OCI-LY7 (cell line): ENCODE data around the gene LRRC56.

Experiments used
- CTCF ChIP-seq: fragments of 200-600 bp; sonication (generic); conservative IDR thresholded peaks from 2 replicates; pipeline ENCODE4 v1.5.1; 2014; ENCODE audit warnings: mild to moderate bottlenecking, antibody characterized with exemption, low read length, moderate library complexity, mixed read lengths
- EZH2phosphoT487 ChIP-seq: fragments of 200-600 bp; sonication (generic); IDR thresholded peaks from 2 replicates; pipeline ENCODE4 v1.6.1; 2018; ENCODE audit warnings: low read depth, borderline replicate concordance, mild to moderate bottlenecking, mixed run types, antibody characterized with exemption, low read length, moderate library complexity, mixed read lengths

GRCh38 chr11:487571-488021 is 49.7 kb upstream of the LRRC56 start:
- TF ChIP-seq EZH2phosphoT487 (no peak), CTCF (no peak)
